Activated naive CD8-positive, alpha-beta T cell treated with anti-CD3 and anti-CD28 coated beads, Interleukin-2, amount 50 U/mL, for 24 hours (primary cell): ENCODE results near the gene STPG2.

Experiments used
- ATAC-seq: fragments of 150-1000 bp; cut with Tn5 transposase; one replicate; pipeline ENCODE4 v1.10.0; 2021
- DNase-seq: peaks from one replicate; pipeline ENCODE4 v3.0.0; 2021
- H3K27ac Mint-ChIP-seq: one replicate; pipeline ENCODE4 v1.8.0; 2021; ENCODE audit warnings: mild to moderate bottlenecking, mixed read lengths
- H3K27me3 Mint-ChIP-seq: one replicate; pipeline ENCODE4 v1.8.0; 2021; ENCODE audit warnings: mixed read lengths
- H3K36me3 Mint-ChIP-seq: one replicate; pipeline ENCODE4 v1.8.0; 2021; ENCODE audit warnings: low read depth, mixed read lengths
- H3K4me1 Mint-ChIP-seq: one replicate; pipeline ENCODE4 v1.8.0; 2021; ENCODE audit warnings: mixed read lengths
- H3K4me3 Mint-ChIP-seq: one replicate; pipeline ENCODE4 v1.8.0; 2021; ENCODE audit warnings: mild to moderate bottlenecking, moderate library complexity, mixed read lengths
- H3K9me3 Mint-ChIP-seq: one replicate; pipeline ENCODE4 v1.8.0; 2021; ENCODE audit warnings: mixed read lengths

Gene STPG2

DNA sequence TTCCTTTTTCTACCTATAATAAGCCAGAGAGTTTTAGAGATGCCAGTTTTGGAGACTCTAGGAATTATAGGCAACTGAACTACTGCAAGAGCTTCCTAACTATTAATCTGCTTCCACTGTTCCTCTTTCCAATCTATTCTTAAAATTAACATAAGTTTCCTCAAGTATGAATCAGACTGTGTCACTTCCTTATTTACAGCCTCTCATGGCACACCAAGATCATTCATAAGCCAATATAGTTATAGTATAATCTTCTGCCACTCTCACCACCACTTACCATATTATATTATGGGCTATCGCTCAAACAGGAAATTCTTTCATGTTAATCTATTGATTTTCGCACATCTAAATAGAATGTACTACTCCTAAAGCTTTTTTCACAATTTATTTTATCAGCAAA, 383.5 kb downstream of the STPG2 start:
- Mint-ChIP-seq H3K9me3 (no peaks in the 10 kb centered on the region), H3K36me3 (no peaks in the 10 kb centered on the region), H3K27me3 (no peaks in the 10 kb centered on the region), H3K27ac (no peak overlapping the region), H3K4me3 (no peak overlapping the region), H3K4me1 (no peaks in the 10 kb centered on the region)
- no peak for ATAC-seq
- no peak for DNase-seq

DNA sequence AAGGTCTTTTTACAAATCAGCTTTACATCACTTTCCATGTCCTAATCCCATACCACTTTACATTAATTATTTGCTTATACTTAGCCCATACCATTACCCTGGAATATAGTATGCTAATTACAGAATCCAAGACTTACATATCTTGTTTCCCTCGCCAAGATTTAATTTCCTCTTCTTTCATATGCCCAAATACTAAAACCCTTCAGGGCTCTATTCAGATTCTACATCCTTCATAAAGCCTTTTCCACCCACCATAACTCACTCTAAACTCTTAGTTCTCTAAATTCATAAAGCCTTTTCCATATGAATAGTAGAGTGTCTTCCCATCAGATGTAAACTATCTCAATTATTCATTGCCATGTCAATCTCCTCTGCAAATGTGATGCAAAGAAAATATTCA, 390.7 kb downstream of the STPG2 start:
- H3K36me3 Mint-ChIP-seq = no peaks in the 10 kb centered on the region
- H3K9me3 Mint-ChIP-seq = peaks cover 4% of the 10 kb centered on the region
- H3K27me3 Mint-ChIP-seq = no peaks in the 10 kb centered on the region
- ATAC-seq = no peak
- H3K4me3 Mint-ChIP-seq = no peak overlapping the region
- no peaks in the 10 kb centered on the region for H3K4me1 Mint-ChIP-seq
- no peak for DNase-seq
- no peak overlapping the region for H3K27ac Mint-ChIP-seq

DNA sequence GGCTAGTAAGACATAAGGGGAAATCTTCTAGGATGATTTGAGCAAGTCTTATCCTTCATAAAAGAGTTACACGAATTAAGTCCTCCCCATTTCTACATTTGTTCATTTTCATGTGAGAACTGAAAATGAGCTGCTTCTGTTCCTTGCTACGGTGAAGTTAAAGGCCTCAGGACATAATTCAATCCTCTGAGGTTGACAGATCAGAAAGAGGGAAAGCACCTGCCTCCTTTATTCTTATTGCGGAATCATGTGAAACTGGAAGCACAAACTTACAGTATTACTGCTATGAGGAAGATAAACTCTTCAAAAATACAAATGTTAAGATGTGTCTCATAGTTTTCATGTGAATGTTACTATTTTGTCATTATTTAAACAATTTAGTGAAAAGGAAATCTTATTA, 395.3 kb downstream of the STPG2 start:
- ATAC-seq (no peak), DNase-seq (no peak)
- no peaks in the 10 kb centered on the region for H3K27me3 Mint-ChIP-seq
- peaks cover 4% of the 10 kb centered on the region for H3K9me3 Mint-ChIP-seq
- no peak overlapping the region for H3K27ac Mint-ChIP-seq
- no peaks in the 10 kb centered on the region for H3K36me3 Mint-ChIP-seq
- no peaks in the 10 kb centered on the region for H3K4me1 Mint-ChIP-seq
- H3K4me3 Mint-ChIP-seq = no peak overlapping the region

DNA sequence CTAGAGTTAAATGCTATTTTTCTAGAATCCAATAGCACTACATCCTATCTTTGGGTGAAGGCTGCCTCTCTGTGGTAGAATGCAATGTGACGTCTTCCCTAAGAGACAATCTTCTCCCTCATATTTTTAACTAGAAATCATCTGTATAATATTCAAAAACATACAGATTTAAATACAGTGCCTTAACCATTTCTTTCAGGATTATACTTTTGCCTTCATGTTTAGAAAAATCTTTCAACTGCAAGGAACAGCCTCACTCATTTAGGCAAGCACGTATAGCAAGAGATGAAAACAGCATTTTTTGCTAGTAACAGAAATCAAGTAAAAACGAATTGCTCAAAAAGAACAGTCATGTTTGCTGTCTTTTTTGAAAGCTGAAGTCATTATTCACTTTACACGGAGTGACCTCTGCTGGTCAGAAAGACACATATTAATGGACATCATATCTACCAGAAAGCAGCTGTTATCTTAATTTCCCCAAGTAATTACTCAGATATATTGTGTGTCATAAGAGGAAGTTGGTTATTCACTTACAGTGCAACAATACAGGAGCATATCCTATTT, 422.3 kb downstream of the STPG2 start:
- no peaks in the 10 kb centered on the region for H3K36me3 Mint-ChIP-seq
- DNase-seq (no peak), ATAC-seq (no peak)
- no peaks in the 10 kb centered on the region for H3K4me1 Mint-ChIP-seq
- no peaks in the 10 kb centered on the region for H3K27me3 Mint-ChIP-seq
- H3K4me3 Mint-ChIP-seq = no peak overlapping the region
- H3K9me3 Mint-ChIP-seq = no peaks in the 10 kb centered on the region
- H3K27ac Mint-ChIP-seq = no peak overlapping the region

DNA sequence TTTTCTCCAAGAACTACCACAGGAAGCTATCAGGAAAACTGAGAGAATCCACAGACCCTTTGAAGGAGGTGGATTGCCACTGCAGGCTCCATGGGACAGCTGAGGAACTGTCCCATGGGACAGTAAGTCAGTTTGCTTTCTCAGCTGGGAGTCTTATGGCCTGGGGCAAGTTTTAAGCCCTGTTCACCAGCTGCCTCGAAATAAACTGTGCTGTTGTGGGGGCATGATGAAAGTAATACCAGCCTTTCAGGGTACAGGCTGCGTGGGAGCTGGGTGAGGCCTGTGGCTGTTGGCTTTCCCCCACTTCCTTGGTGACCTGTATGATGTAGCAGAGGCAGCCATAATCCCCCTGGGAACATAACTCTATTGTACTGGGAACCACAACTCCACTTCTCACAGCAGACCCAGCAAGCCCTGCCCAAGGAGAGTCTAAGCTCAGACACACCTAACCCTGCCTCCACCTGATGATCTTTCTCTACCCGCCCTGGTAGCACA, 452.1 kb downstream of the STPG2 start:
- ATAC-seq = no peak
- Mint-ChIP-seq H3K36me3 (no peaks in the 10 kb centered on the region), H3K27me3 (no peaks in the 10 kb centered on the region), H3K27ac (no peak overlapping the region), H3K4me1 (no peaks in the 10 kb centered on the region), H3K4me3 (no peak overlapping the region), H3K9me3 (peaks cover 27% of the 10 kb centered on the region)
- no peak for DNase-seq

DNA sequence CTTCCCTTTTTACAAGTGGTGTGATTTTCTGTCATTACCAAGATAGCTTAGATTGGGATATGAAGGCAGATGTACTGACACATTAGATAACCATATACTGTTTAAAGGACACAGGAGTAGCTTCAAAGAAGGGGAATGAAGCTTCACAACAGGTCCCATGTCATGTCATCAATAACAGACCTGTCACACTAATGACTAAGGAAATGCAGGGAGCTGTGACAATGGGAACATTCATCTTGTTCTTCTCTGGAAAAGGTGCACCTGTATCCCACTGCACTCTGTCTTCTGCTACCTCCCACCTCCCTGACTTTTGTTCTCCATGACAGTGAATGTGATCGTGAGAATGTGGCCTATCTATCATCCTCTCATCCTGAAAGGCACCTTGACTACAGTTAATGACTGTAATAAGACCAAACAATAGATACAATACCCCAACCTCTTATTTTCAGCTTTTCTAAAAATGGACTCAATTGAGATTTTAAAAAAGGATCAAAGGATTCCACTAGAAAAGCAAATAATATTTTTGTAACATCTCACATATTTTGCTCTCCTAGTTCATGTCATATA, 472.5 kb downstream of the STPG2 start:
- no peak overlapping the region for H3K27ac Mint-ChIP-seq
- peaks cover 3% of the 10 kb centered on the region for H3K9me3 Mint-ChIP-seq
- no peak for ATAC-seq
- no peaks in the 10 kb centered on the region for H3K27me3 Mint-ChIP-seq
- DNase-seq = no peak
- H3K4me3 Mint-ChIP-seq = no peak overlapping the region
- H3K36me3 Mint-ChIP-seq = no peaks in the 10 kb centered on the region
- H3K4me1 Mint-ChIP-seq = no peaks in the 10 kb centered on the region

DNA sequence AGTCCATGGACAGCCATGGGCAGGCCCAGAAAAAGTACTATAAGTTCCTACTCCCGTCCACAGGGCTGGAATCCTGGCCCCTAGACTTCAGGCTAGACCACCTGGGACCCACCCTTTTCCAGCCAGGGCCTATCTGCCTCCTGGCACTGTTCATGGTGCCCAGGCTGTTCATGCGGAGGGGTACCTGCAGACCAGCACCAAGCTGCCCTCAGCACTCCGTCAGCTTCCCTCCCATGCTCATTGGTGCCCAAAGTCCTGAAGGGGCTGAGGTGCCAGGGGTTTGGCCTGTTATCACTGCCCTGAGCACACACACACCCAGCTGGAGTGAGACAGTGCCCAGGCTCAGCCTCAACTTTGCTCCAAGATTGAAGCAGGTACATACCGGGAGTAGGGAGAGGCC, 477.7 kb downstream of the STPG2 start:
- Mint-ChIP-seq H3K4me1 (no peaks in the 10 kb centered on the region), H3K27ac (no peak overlapping the region), H3K36me3 (no peaks in the 10 kb centered on the region), H3K27me3 (no peaks in the 10 kb centered on the region), H3K9me3 (peaks cover 5% of the 10 kb centered on the region), H3K4me3 (no peak overlapping the region)
- no peak for ATAC-seq
- no peak for DNase-seq

DNA sequence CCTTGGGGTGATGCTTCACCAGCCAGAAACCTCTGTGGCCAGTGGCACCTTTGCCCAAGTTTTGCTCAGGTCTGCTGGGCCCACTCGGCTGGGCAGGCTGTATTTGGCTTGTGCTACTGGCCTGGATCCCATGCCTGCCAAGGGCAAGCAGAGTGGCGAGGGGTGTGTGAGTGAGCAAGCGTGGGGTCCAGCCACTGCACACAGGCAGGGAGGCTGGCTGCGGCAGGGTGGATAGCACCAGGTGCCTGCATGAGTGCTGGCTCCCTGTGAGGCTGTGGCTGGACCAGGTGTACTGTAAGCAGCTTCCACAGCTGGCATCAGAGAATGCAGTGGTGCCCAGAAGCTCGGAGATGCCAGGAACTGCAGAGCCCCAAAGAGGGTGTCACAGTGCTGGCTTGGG, 478.5 kb downstream of the STPG2 start:
- Mint-ChIP-seq H3K27me3 (no peaks in the 10 kb centered on the region), H3K4me1 (no peaks in the 10 kb centered on the region), H3K27ac (no peak overlapping the region), H3K4me3 (no peak overlapping the region), H3K36me3 (no peaks in the 10 kb centered on the region), H3K9me3 (peaks cover 3% of the 10 kb centered on the region)
- ATAC-seq (no peak), DNase-seq (no peak)

DNA sequence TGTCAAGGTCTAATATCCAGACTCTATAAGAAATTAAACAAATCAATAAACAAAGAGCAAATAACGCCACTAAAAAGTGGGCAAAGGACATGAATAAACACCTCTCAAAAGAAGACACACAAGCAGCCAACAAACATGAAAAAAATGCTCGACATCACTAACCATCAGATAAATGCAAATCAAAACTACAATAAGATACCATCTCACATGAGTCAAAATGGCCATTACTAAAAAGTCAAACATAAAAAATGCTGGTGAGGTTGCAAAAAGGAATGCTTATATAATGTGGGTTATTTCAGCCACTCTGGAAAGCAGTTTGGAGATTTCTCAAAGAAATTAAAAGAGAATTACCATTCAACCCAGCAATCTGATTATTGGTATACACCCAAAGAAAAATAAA, 481.1 kb downstream of the STPG2 start:
- H3K36me3 Mint-ChIP-seq = no peaks in the 10 kb centered on the region
- H3K9me3 Mint-ChIP-seq = peaks cover 3% of the 10 kb centered on the region
- ATAC-seq = no peak
- no peaks in the 10 kb centered on the region for H3K27me3 Mint-ChIP-seq
- no peaks in the 10 kb centered on the region for H3K4me1 Mint-ChIP-seq
- DNase-seq = no peak
- no peak overlapping the region for H3K4me3 Mint-ChIP-seq
- H3K27ac Mint-ChIP-seq = no peak overlapping the region

DNA sequence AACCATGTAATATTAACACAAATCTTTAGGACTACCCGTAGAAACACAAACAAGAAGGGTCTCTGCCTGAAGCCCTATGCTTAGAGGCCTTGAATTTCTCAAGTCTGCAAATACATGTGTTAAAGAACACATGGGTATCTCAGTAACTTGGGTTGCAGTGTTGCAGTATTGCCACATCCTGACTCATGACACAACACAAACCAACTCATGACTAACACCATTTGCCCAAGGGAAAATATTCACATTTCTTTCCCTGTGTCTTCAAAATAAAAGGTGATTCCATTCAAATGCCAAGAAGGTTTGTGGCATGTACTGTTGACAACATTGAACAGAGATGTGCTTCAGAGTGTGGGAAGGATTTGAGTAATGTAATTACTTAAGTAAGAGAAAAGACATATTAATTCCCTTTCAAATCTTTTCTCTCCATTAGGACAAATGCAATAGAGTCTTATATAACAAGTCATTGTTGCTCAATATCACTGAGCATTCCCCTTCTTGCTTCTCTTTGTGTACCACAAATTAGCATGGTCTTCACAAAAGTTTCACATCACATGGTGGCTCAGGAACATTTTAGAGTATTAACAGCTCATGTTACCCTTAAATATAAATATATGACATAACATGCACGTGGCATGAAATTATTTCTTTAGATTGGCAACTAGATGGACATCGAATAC, 487.1 kb downstream of the STPG2 start:
- no peaks in the 10 kb centered on the region for H3K4me1 Mint-ChIP-seq
- no peak overlapping the region for H3K27ac Mint-ChIP-seq
- ATAC-seq (no peak), DNase-seq (no peak)
- H3K4me3 Mint-ChIP-seq = no peak overlapping the region
- no peaks in the 10 kb centered on the region for H3K36me3 Mint-ChIP-seq
- no peaks in the 10 kb centered on the region for H3K9me3 Mint-ChIP-seq
- H3K27me3 Mint-ChIP-seq = no peaks in the 10 kb centered on the region

DNA sequence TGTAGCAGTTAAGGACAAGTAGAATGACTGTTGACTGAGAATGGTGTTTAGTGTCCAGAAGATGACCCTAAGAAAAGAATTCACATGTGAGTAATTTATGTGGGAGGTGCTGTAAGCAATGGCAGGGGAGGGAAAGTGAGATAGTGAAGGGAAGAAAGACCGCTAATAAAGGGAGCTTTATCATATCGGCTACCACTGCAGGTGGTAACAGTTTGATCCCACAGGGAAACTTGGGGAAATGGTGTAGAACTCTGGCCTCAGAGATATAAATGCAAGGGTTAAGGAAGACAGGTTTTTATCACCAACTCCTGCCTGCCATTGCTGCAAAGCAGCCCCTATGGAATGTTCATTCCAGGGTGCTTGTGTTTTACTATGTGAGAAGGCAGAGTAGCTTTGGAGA, 489.6 kb downstream of the STPG2 start:
- peaks cover 4% of the 10 kb centered on the region for H3K9me3 Mint-ChIP-seq

DNA sequence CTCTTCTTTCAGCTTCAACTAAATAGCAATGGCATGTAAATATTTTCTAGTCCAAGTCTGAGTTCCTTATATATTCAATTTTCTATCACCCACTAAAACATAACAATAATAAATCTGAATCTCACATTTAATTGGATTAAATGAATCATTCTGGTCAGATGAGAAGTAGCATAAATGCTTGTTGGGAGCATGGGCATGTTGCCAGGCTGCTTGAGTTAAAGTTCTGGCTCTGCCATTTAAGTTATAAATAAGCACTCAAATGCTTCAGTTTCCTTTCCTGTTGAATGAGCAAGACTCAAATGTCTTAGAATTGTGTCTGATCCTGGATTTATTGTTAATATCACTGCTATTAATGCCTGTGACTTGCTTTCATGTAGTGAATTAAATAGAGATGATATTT, 496.3 kb downstream of the STPG2 start:
- no peaks in the 10 kb centered on the region for H3K4me1 Mint-ChIP-seq
- peaks cover 9% of the 10 kb centered on the region for H3K9me3 Mint-ChIP-seq
- no peak overlapping the region for H3K27ac Mint-ChIP-seq
- no peak overlapping the region for H3K4me3 Mint-ChIP-seq
- no peaks in the 10 kb centered on the region for H3K36me3 Mint-ChIP-seq
- ATAC-seq (no peak), DNase-seq (no peak)
- no peaks in the 10 kb centered on the region for H3K27me3 Mint-ChIP-seq

More for the DNA sequence above, 489.6 kb downstream of the STPG2 start:
- Mint-ChIP-seq H3K27me3 (no peaks in the 10 kb centered on the region), H3K27ac (no peak overlapping the region), H3K36me3 (no peaks in the 10 kb centered on the region), H3K4me3 (no peak overlapping the region), H3K4me1 (no peaks in the 10 kb centered on the region)
- ATAC-seq = no peak
- DNase-seq = no peak

DNA sequence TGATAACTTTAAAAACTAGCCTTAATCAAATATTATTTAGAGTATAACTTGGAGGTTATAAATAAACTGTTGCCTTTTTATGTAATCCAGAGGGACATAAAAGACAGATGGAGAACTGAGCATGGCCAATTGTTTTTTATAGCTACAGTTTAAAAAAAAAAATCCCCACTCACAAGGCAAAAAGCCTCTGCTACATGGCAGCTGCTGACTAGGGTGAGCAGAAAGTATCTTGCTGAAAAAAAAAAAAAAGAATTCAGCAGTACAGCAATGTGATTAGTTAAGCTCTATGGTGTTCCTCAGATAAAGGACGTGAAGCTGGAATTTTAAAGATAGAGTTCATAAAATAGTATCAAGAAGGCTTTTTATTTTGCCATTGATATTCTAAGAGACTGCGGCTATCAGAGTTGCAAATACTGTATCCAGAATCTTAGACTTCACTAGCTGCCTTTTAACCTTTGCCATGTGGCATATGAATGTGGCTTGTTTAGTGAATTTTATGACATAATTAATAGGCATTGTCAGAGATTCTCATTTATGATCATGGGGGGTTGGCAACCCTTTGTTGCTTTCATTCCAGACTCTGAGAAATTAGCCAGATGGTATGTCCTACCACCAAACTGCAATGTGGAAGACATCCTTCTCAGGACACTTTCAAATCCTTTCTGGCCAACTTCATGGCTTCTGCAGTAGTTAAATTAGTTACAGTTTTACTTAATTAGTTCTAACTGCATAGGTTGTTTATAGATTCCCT, 498.0 kb downstream of the STPG2 start:
- H3K9me3 Mint-ChIP-seq = peaks cover 9% of the 10 kb centered on the region
- no peaks in the 10 kb centered on the region for H3K4me1 Mint-ChIP-seq
- no peak for DNase-seq
- H3K27me3 Mint-ChIP-seq = no peaks in the 10 kb centered on the region
- H3K36me3 Mint-ChIP-seq = no peaks in the 10 kb centered on the region
- no peak overlapping the region for H3K27ac Mint-ChIP-seq
- H3K4me3 Mint-ChIP-seq = no peak overlapping the region
- ATAC-seq = no peak

DNA sequence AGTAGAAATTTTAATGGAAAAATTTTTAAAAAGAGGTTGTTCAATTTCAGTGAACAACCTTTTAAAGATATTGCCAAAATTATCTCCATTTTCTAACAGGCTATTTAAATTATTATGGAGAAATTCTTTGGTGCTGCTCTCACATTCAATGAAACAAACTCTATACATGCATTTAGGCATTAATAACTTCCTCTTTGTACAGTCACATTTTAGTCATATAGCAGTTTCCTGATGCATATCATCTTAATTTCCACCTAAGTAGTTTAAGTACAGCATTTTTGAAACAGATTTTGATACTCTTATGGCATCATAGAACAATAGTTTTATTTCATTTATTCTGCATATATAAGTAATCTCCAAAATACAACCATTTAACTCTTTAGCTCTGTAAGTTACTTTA, 500.1 kb downstream of the STPG2 start:
- DNase-seq (no peak), ATAC-seq (no peak)
- no peak overlapping the region for H3K27ac Mint-ChIP-seq
- H3K36me3 Mint-ChIP-seq = no peaks in the 10 kb centered on the region
- no peak overlapping the region for H3K4me3 Mint-ChIP-seq
- no peaks in the 10 kb centered on the region for H3K4me1 Mint-ChIP-seq
- no peaks in the 10 kb centered on the region for H3K27me3 Mint-ChIP-seq
- H3K9me3 Mint-ChIP-seq = peaks cover 5% of the 10 kb centered on the region

DNA sequence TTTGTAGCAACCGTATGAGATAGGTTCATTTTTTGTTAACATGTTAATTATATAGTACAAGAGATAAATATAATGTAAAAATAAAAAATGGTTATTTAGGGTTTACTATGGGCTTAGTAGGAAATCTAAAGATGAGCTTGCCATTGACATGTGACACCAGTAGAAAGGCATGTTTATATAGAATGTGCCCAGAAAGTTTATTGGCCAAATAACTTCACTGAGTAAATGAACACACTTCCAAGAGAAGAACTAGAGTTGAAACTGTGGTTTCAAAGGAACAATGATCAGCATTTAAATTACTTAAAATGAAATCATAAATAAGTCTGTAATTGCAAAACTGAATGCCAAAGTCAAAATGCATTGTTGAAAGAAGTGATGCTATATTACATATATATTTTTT, 503.3 kb downstream of the STPG2 start:
- Mint-ChIP-seq H3K27me3 (no peaks in the 10 kb centered on the region), H3K4me1 (no peaks in the 10 kb centered on the region), H3K9me3 (no peaks in the 10 kb centered on the region), H3K27ac (no peak overlapping the region), H3K4me3 (no peak overlapping the region), H3K36me3 (no peaks in the 10 kb centered on the region)
- ATAC-seq = no peak
- DNase-seq = no peak
